Activated CD4-positive, alpha-beta T cell treated with anti-CD3 and anti-CD28 coated beads, Interleukin-2, amount 50 U/mL, for 16 hours (primary cell): ENCODE results near the gene TMEM143.
"Not testable (repeated sequence)": the region's sequence is repeated elsewhere in the genome, so short reads cannot be mapped to it uniquely, and the experiment has no call there.

ENCODE experiments used
- DNase-seq: peaks from one replicate; pipeline ENCODE4 v3.0.0-alpha.2; 2020

Gene TMEM143

DNA sequence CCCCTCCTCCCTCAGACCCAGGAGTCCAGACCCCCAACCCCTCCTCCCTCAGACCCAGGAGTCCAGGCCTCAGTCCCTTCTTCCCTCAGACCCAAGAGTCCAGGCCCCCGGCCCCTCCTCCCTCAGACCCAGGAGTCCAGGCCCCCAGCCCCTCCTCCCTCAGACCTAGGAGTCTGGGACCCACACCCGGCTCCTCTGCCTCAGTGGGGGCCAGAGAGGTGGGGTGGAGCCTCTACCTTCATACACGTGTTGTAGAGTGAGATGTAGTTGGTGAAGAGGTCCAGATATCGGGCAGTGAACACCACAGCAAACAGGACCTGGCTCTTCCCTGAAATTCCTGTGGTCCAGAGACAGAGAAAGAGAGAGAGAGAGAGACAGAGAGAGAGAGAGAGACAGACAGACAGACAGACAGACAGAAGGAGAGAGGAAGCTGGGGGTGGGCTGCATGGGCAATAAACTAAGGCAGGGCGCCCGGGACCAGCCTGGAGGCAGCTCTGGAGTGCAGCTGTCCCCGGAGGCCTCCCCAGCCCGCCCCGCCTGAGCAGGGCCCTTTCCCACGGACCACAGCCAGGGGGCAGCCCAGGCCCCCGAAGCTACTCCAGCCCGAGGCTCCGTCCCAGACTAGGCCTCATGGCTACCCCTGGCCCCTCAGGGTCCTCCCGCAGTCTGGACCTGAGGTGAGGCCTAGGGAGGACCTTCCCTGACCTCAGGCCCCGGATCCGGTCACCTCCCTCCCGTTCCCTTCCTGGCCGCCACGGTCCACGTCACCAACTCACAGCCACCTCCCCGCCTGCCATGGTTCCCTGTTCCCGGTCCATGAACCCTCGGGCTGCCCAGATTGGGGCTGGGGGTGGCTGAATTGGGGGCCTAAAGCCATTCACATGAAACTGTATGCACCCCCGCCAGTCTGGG, 26.7 kb upstream of the TMEM143 start:
- peak; percentile 66 for DNase-seq

DNA sequence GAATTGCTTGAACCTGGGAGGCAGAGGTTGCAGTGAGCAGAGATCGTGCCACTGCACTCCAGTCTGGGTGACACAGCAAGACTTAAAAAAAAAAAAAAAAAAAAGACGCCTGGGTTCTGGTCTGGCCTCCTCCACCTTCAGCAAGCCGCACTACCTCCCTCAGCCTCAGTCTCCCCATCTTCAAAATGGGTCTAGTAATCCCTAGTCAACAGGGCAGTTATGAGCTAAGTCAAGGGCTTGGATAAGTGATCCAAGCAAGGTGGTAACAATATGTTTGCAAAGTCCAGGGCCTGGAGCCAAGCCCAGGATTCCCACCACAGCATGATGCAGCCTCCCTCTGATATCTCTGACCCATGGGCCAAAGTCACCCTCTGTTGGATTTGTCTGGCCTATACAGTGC, 23.2 kb upstream of the TMEM143 start:
- DNase-seq, result no peak

DNA sequence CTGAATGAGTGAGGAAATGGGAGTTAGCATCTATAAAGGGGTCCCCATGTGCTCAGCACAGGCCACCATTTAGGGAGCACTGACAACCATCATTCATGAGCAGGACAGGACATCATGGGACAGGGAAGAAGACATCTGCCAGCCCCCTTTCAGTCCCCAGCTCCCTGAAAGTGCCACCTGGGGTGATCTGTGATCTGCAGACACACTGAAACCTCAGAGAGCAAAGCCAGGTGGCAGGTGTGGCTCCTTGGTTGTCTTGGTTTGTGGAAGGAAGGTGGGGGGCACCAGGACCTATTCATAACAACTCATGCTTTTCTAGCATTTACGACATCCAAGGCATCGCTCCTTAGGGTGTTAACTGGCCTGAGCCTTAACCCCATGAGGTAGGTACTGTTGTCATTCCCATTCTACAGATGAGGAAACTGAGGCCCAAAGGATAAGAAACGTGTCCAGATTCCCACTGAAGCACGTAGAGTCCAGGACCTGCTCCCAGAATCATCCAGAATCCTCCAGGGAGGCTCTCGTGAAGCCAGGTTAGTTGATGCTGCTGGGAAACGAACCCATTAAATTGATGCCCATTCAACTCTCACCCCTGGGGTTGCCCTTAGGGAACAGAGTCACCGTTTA, 21.8 kb upstream of the TMEM143 start:
- no peak for DNase-seq

DNA sequence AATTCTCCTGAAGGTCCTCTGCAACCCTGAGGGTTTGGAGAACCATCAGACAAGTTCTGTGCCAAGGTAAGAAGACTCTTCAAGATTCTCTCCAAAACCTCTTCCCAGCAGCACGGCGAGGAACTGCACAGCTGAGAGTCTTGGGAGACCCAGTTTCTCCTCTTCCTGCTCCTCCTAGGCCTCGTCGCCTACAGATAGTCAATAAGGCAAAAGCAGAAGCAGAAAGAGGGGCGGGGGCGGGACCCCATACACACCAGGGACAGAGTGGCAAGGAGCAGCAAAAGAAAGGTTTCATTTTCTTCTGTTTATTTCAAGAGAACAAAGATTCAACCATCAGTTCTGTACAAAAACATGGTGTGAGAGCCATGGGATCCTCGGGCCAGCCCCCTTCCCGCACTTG, 18.5 kb upstream of the TMEM143 start:
- DNase-seq, result no peak

DNA sequence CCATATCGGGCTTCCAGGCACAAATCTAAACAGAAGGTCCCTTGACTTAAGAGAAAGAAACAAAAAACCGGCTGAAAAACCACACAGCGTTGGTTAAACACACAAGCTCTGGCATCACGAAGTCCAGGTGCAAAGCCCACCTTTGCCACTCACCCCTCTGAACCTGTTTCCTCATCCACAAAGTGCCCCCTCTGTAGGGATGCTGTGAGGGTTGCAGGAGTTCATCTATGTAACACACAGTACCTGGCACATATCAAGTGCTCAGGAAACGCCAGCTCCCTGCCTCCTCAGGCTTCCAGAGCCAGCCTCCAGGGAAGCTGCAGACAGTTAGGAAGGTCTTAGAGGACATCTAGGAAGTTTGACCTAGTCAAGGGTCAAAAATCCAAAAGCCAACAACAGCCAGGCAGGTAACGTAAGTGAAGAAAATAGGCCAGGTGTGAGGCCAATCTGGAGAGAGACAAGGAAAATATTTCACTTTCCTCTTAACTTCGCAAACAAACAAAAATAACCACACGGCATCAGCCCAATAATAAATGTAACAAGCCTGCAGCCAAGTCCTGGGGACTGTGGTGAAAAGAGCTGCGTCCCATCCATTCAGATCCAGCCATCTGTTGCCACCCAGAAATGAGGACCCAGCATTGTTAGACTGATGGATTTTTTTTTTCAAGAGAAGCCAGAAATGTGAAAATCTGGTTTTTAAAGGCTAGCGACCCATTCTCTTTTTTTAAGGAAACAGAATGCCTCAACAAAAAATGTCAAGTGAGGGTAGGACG, 17.6 kb upstream of the TMEM143 start:
- DNase-seq, result no peak

DNA sequence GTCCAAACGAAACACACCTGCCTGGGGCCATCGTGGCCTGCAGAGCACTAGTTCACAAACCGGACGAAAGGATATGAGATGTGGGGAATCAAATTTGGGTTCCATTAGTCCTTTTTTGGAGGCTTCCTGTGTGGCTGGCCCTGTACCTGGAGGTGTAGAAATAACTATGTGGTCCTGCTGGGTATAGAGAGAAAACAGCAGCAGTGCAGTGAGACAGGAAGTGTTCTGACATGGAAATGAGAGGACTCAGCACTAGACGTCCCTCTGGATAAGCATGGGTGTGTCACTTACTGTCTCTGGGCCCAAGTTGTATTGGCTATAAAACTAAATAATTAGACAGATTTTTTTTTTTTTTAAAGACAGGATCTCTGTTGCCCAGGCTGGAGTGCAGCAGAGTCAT, 15.3 kb upstream of the TMEM143 start:
- no peak for DNase-seq

DNA sequence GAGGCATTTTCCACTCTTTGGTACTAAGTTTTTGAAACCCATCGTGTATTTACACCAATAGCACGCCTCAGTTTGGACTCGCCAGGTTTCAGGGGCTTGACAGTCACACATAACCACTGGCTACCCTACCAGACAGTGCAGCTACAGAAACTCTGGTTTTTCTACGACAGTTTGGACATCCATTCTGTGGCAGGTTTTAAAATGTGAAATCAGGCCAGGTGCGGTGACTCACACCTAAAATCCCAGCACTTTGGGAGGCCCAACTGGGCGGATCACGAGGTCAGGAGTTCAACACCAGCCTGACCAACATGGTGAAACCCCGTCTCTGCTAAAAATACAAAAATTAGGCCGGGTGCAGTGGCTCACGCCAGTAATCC, 14.4 kb upstream of the TMEM143 start:
- DNase-seq, result no peak

DNA sequence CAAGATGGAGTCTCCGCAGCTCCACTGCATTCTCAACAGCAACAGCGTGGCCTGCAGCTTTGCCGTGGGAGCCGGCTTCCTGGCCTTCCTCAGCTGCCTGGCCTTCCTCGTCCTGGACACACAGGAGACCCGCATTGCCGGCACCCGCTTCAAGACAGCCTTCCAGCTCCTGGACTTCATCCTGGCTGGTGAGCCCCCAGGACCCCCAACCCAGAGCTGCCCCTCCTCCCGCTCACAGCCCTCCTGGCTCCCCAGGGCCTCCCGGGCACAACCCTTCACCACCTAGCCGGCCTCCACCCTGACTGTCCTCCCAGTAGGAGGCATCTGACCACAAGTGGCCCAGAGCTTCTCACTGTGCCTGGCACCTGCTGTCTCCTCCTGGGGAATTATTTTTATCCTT, 9.8 kb upstream of the TMEM143 start:
- no peak for DNase-seq

DNA sequence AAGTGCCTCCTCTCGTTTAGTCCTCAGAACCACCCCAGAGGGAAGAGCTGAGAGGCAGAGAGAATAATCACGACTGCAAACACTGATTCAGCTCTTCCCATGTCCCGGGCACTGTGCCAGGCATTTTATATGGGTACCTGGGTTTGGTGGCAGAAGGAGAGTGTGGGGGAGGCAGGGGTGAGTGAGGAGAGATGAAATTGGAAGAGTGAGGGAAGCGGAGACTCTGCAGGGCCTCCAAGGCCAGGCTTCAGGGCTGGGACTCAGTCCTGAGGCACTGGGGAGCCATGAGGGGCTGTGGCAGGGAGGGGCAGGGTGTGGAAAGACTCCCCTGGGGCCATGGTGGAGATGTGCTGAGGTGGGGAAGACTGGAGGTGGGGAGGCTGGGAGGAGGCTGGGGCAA, 9.2 kb upstream of the TMEM143 start:
- no peak for DNase-seq

DNA sequence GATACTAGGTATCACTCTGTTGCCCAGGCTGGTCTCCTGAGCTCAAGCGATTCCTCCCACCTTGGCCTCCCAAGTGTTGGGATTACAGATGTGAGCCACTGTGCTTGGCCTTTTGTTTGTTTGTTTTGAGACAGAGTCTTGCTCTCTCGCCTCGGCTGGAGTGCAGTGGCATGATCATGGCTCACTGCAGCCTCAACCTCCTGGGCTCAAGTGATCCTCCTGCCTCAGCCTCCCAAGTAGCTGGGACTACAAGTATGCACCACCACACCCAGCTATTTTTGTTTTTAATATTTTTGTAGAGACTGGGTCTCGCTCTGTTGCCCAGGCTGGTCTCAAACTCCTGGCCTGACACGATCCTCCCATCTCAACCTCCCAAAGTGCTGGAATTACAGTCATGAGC, 8.0 kb upstream of the TMEM143 start:
- not testable (repeated sequence) for DNase-seq

DNA sequence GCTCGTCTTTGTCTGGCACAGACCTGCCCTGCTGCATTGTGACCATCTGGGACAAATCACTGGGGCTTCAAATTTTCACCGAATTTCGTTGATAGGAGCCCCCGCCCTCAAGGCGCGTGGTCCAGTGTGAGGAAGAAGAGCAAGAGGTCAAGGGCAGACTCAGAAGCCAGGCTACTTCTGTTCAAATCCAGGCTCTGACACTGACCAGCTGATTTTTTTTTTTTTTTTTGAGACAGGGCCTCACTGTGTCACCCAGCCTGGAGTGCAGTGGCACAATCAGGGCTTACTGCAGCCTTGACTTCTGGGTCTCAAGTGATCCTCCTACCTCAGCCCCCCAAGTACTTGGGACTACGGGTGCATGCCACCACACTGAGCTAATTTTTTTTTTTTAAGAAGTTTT, 7.6 kb upstream of the TMEM143 start:
- DNase-seq, result no peak

DNA sequence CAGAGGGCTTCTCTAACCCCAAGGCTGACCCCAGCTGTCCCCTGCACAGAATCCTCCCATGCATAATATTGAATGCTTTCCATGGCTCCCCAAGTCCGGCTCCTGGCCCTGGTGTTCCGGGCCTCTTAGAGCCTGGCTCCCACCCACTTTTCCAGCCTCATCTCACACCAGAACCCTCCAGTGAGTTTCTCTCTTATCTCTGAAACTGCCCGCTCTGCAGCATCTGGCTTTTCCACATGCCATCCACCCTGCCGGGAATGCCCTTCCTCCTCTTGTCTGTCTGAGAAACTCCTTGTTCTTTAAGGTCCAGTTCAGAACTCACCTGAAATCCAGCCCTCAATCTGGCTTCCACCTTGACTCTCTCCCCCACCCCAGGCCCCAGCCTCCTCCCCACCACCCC, 7.2 kb upstream of the TMEM143 start:
- no peak for DNase-seq

DNA sequence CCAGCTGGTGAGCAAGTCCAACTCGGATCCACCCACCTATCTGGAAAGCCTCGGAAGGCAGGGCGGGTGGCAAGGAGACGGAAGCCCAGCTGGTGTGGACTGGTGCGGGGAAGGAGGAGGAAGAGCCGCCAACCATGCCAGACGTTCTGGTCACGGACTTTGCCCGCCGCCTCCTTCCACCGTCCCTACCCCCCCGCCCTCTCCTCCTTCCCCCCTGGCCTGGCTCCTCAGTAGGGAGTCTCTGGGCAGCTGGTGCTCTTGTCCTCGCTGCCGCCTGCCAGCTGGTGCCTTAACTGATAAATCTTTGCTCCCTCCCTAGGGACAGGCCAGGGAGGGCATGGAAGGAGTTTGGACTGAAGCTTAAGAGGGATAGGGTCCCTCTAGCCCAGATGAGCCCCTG, 5.2 kb upstream of the TMEM143 start:
- DNase-seq, result no peak

DNA sequence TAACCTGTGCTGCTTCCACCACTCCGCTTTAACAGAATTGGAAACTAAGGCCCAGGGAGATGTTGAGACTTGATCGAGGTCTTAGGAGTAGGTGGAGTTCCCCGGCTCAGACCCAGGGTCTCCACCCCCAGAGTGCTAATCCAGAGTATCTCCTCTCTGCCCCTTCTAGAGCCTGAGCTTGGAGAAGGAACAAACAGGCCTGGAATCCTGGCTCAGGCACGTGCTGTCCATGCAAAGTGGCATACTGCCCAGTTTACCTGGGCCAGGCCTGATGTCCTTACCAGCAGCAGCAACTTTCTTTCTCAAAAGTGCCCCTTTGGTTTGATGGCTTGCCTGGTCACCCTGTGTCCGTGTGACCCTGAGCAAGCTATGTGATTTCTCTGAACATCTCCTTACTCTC, 4.1 kb upstream of the TMEM143 start:
- DNase-seq, result no peak

DNA sequence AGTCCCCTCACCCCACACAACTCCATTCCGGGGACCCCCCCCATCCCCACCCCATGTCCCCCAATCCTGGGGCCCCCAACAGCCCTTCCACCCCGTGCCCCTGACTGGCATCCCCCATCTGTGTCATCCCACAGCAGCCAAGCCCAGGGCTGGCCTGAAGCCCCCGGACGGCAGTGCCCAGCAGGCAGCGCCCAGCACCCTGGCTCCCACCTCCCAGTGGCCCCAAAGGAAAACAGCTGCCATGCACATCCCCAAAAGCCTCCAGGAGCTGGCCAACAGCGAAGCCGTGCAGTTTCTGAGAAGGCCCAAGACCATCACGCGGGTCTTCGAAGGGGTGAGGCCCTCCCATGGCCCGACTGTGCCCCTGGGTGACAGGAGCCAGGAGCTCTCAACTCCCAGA, 1.9 kb upstream of the TMEM143 start:
- no peak for DNase-seq

DNA sequence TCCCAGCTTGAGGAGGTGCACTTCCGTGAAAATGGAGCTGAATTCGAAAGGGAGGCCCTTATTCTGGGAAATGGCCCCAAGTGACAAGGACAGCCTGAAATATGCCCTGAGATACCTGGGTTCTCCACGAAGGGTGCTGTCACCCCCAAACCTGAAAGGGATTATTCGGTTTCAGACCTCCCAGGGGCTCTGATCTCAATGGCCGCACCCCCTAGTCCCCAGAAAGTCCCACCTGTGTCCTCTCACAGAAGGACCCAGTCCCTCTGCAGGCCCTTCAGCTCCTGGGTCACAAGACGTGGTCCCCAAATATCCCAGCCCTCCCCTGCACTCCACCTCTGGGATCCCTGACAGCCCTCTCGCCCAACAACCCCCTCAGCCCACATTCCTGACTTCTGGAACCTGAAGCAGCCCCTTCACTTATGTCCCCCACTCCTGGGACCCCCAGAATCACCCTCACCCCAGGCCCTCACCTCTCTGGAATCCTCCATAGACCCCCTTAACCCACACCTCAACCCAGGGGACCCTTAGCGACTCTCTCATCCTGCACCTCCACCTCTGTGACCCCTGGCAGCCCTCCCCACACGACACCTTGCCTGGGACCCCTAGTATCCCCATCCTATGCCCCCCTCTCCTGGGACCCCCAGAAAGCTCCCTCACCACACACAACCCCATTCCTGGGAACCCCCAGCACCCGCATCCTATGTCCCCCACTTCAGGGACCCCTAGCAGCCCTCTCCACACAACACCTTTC, 1.0 kb upstream of the TMEM143 start:
- DNase-seq, result no peak

DNA sequence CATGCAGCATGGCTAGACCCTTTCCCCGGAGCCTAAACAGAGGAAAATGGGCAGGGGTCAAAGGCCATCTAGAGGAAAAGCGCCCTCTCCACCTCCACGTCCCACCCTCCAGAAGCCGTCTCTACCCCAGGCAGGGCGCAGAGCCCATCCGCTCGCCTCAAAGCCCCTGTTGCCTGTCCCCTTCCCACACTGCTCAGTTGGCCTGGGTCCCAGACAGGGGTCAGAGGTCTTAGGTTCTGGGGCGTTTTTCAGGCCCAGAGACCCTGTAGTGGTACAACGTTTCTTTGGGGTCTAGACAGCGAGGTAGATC, 285 bp downstream of the TMEM143 start:
- no peak for DNase-seq

DNA sequence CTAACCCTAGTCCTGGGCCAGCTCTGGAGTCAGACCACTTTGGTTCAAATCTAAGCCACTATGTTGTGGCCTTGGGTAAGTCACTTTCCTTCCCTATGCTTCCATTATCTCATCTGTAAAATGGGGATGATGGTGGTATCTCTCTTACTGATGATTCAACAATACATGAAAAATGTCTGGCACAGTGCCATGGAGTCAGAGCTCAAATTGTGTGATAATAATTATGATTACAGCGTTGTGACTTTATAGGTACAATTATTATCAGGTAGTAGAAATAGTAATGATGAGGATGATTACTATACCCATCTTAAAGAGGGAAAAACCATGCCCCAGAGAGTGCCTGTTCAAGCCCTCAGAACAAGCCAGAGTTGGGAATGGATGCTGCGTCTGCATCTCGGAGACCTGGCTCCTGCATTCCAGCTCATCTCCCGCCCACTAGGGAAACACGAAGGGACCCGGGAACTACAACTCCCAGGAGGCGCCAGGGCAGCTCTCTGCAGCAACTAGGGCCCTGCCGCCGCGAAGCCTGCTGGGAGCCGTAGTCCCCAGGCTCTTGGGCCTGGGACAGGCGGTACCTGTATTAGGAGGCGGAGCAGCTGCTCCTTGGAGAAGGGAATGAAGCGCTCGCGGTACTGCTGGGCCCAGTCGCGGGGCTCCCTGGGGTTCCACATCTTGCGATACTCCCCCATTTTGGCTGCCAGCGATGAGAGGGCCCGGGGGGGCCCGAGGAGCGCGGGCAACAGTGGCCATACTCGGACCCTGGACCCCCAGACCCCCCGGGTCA, 832 bp downstream of the TMEM143 start:
- peak; percentile 96 for DNase-seq

DNA sequence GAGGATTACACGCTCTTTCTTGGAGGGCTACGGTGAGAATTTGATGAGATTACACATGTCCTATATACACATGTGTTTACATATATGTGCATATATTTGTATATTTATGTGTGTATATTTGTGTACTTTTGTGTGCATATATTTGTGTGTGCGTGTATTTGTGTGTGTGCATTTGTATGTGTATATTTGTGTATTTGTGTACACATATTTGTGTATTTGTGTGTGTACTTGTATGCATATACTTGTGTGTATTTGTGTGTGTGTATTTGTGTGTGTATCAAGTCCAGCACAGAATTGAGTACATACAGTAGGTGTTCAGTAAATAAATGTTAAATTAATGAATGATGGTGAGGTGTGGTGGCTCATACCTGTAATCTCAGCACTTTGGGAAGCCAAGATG, 1.8 kb downstream of the TMEM143 start:
- DNase-seq, result no peak

DNA sequence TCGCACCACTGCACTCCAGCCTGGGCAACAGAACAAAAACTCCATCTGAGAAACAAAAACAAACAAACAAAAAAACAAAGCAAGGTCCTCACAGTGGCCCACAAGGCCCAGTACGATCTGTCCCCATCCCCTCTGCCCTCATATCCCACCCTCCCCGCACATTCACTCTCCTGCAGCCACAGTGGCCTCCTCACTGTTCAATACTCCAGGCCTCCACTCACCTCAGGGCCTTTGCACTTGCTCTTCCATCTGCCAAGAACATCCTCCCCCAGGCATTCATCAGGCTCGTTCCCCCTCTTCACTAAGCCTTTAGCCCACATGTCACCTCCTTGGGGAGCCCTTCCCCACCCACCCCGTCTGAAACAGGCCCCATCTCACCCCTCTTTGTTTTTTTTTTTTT, 4.6 kb downstream of the TMEM143 start:
- no peak for DNase-seq

DNA sequence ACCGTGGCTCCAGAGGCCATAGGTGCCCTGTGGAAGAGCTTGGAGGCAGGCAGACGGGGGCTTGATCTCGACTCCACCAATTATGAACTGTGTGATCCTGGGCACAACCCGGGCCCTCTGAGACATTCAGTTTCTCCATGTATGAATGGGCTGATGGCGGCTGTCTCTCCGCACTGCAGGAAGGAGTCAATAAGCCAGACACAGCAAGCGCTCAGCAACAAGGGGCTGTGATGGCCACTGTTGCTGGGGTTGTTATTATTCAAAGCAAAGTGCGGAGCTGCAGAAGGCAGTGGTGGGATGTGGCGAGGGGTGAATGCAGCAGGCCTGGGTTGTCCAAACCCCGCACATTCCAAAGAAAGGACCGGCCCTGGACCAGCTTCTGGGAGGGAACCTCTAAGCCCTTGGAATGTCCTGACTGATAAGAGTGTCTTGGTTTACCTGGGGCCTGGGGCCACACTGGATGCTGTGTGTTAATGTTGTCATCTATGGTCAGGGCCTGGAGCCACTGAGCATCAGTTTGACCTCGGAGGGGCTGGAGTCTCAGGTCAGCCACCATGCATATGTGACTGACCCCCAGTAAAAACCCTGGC, 8.3 kb downstream of the TMEM143 start:
- DNase-seq, result no peak

DNA sequence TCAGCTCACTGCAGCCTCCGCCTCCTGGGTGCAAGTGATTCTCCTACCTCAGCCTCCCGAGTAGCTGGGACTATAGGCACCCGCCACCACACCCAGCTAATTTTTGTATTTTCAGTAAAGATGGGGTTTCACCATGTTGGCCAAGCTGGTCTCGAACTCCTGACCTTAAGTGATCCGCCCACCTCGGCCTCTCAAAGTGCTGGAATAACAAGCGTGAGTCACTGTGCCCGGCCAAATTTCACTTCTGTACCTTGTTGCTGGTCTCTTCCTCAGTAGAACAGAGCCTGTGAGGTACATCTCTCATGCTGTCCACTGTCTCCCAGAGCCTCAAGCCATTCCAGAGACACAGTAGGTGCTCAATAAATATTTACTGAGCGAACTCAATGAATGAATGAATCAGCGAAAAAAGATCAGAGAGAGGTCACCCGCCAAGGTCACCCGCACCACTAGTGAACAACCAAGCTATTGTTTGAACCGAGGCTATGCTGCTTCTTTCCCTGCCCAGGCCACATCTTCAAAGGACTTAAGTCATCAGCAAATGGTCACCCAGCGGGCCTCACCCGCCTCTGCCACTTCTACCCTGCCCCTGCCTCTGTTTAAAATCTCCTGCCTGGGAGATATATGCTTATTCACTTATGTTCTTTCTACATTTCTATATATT, 9.3 kb downstream of the TMEM143 start:
- DNase-seq, result no peak
